Endothelial cell of umbilical vein (primary cell): ENCODE measurements around the gene GNAZ. TPM values are rescaled to one million over a fixed set of nuclear protein-coding genes. Genes with fewer than 3 reads are reported as not detected.

Source experiments
- BruUV-seq: library from RNA; stranded (reverse); fragments of 400-500 nt; replicated peaks from 2 replicates; lab custom pipeline; 2021; lab: Mats Ljungman, UMichigan
- CTCF ChIA-PET: fragments of 300-600, 350-600 bp; sonication (Branson Sonifier 250); formaldehyde crosslinking; loops from one replicate; lab custom pipeline; 2021; ENCODE audit warnings: antibody characterized with exemption, inconsistent platforms; lab: Charles Lee
- POLR2A ChIA-PET: fragments of 300-600, 350-600 bp; sonication (Branson Sonifier 250); formaldehyde crosslinking; loops from one replicate; lab custom pipeline; 2021; ENCODE audit warnings: antibody characterized with exemption, inconsistent platforms; lab: Charles Lee
- DNase-seq: peaks from one replicate; pipeline ENCODE4 v3.0.0-alpha.2; 2011; ENCODE audit warnings: low read depth, low spot score
- FAIRE-seq: peaks from 2 replicates; lab custom pipeline; 2011; peaks lifted over from hg19 to GRCh38; lab: Jason Lieb, UNC
- H2AFZ ChIP-seq: 2 replicates; pipeline ENCODE4 v1.6.0; 2012; ENCODE audit warnings: low read depth, low read length, control low read depth, inconsistent platforms
- H3K27ac ChIP-seq: 2 replicates; pipeline ENCODE4 v1.5.1; 2011; ENCODE audit warnings: low read depth, mild to moderate bottlenecking, control low read depth, low read length, moderate library complexity; ENCODE audit not compliant: insufficient read depth
- H3K27me3 ChIP-seq, 2 experiments: 2 replicates each; pipeline versions ENCODE4 v1.6.0 to v1.6.1; 2011; ENCODE audit warnings: low read length in 2 of 2, mixed read lengths in 1 of 2; ENCODE audit not compliant: control insufficient read depth in 2 of 2, insufficient read depth in 2 of 2
- H3K36me3 ChIP-seq, 2 experiments: 2 replicates in 1 of 2; 3 replicates in 1 of 2; pipeline ENCODE4 v1.5.1; 2011; ENCODE audit warnings: low read length in 2 of 2, mild to moderate bottlenecking in 1 of 2, moderate library complexity in 1 of 2; ENCODE audit not compliant: control insufficient read depth in 2 of 2, insufficient read depth in 2 of 2; ENCODE audit errors: extremely low read depth in 1 of 2
- H3K4me1 ChIP-seq: 3 replicates; pipeline ENCODE4 v1.5.1; 2011; ENCODE audit warnings: mild to moderate bottlenecking, low read length; ENCODE audit not compliant: control insufficient read depth, insufficient read depth; ENCODE audit errors: extremely low read depth
- H3K4me2 ChIP-seq: 2 replicates; pipeline ENCODE4 v1.6.1; 2011; ENCODE audit warnings: low read length, control low read depth, mixed read lengths; ENCODE audit not compliant: insufficient read depth
- H3K4me3 ChIP-seq, 3 experiments: fragments of 200-600 bp in 1 of 3; sonication (generic), shearing (Covaris generic) in 1 of 3; replicated peaks in 1 of 3; 2 replicates each; pipeline ENCODE4 v1.5.1; 2011 to 2016; ENCODE audit warnings: control low read depth in 3 of 3, low read length in 3 of 3, mild to moderate bottlenecking in 2 of 3, inconsistent platforms in 1 of 3, low read depth in 1 of 3, moderate library complexity in 1 of 3; ENCODE audit not compliant: insufficient read depth in 1 of 3
- H3K79me2 ChIP-seq: 2 replicates; pipeline ENCODE4 v1.6.0; 2012; ENCODE audit warnings: low read length, inconsistent platforms; ENCODE audit not compliant: control insufficient read depth, insufficient read depth
- H3K9ac ChIP-seq: replicated peaks from 2 replicates; pipeline ENCODE3; 2011; ENCODE audit warnings: low read length, control low read depth; ENCODE audit not compliant: insufficient read depth; ENCODE audit errors: extremely low read depth
- H3K9me1 ChIP-seq: replicated peaks from 3 replicates; pipeline ENCODE4 v1.6.0; 2011; ENCODE audit warnings: mild to moderate bottlenecking, low read length; ENCODE audit not compliant: control insufficient read depth, insufficient read depth; ENCODE audit errors: extremely low read depth
- H3K9me3 ChIP-seq: replicated peaks from 2 replicates; pipeline ENCODE4 v1.5.1; 2012; ENCODE audit warnings: low read length, inconsistent platforms; ENCODE audit not compliant: control insufficient read depth, insufficient read depth
- H4K20me1 ChIP-seq: replicated peaks from 2 replicates; pipeline ENCODE3; 2011; ENCODE audit warnings: mild to moderate bottlenecking, low read length; ENCODE audit not compliant: control insufficient read depth, insufficient read depth; ENCODE audit errors: extremely low read depth
- EZH2 ChIP-seq: IDR thresholded peaks from 2 replicates; pipeline ENCODE4 v1.6.1; 2012; ENCODE audit warnings: borderline replicate concordance, low read depth, mild to moderate bottlenecking, moderate library complexity, low read length, inconsistent platforms; ENCODE audit not compliant: severe bottlenecking
- FOS ChIP-seq: IDR thresholded peaks from 2 replicates; pipeline ENCODE4 v1.6.1; 2011; ENCODE audit warnings: mild to moderate bottlenecking, low read length, moderate library complexity, borderline replicate concordance; ENCODE audit not compliant: insufficient read depth
- GATA2 ChIP-seq: IDR thresholded peaks from 2 replicates; pipeline ENCODE4 v1.7.0; 2011; ENCODE audit warnings: low read depth, mild to moderate bottlenecking, moderate library complexity, mixed read lengths, low read length; ENCODE audit not compliant: insufficient read length, insufficient read depth
- JUN ChIP-seq: IDR thresholded peaks from 2 replicates; pipeline ENCODE4 v1.6.1; 2011; ENCODE audit warnings: borderline replicate concordance, low read depth; ENCODE audit not compliant: insufficient read length, insufficient read depth
- MYC ChIP-seq: IDR thresholded peaks from one replicate; pipeline ENCODE4 v1.6.1; 2011; ENCODE audit warnings: mild to moderate bottlenecking, low read depth, low read length
- POLR2A ChIP-seq: IDR thresholded peaks from 2 replicates; pipeline ENCODE4 v1.6.1; 2012; ENCODE audit warnings: low read depth, mild to moderate bottlenecking, control low read depth, low read length
- POLR2AphosphoS5 ChIP-seq: IDR thresholded peaks from 2 replicates; pipeline ENCODE4 v1.6.1; 2012; ENCODE audit warnings: low read depth, mild to moderate bottlenecking, control low read depth, low read length, moderate library complexity; ENCODE audit not compliant: insufficient read depth
- dilution Hi-C: fragments of 300-500 bp; cut with MboI; formaldehyde crosslinking; loops from one replicate; pipeline ENCODE4 v1.15.0; 2019; ENCODE audit warnings: low sequenced_read_pairs; ENCODE audit not compliant: extremely low pct_ligation_motif_present
- intact Hi-C: fragments of 100-400 bp; cut with micrococcal nuclease; formaldehyde crosslinking; loops from one replicate; pipeline ENCODE4 v1.10.0; 2022
- polyA plus RNA-seq, 4 experiments: library from polyadenylated mRNA; depleted of rRNA in 3 of 4; stranded (reverse) in 3 of 4; unstranded in 1 of 4; fragments of >200 nt; gene quantifications; 2 replicates each; pipeline versions ENCODE4 v1.2.1 to v1.2.3, GENCODE V29; 2011 to 2012; ENCODE audit warnings: missing spikeins in 1 of 4
- total RNA-seq: library from RNA; stranded (reverse); gene quantifications from 2 replicates; pipeline ENCODE4 v1.2.3, GENCODE V29; 2021
- TF ChIP-seq, protein P1 (sequence below): IDR thresholded peaks from 2 replicates; pipeline ENCODE4 v1.6.1; 2011; ENCODE audit not compliant: insufficient read depth, insufficient read length
- TF ChIP-seq, protein P2 (sequence below), 2 donors: IDR thresholded peaks; 1 replicate in 1 of 2; 2 replicates in 1 of 2; pipeline ENCODE4 v1.5.1; 2011; ENCODE audit warnings: low read length in 2 of 2, mild to moderate bottlenecking in 2 of 2, moderate library complexity in 2 of 2, control low read depth in 1 of 2, inconsistent platforms in 1 of 2, low read depth in 1 of 2; ENCODE audit not compliant: insufficient read depth in 1 of 2; ENCODE audit errors: extremely low read depth in 1 of 2

Gene GNAZ
- total and polyA plus RNA-seq, 2 donors (not counting 3 experiments of a cell fraction or from before 2014, with no cell fraction given) = 0.44 to 0.86 TPM

GRCh38 chr22:23119494-23120414 is 49.4 kb downstream of the GNAZ start:
- H2AFZ ChIP-seq = no peak overlapping the region
- H3K4me1 ChIP-seq = no peaks in the 10 kb centered on the region
- intact Hi-C loops = no loop called here
- H3K4me2 ChIP-seq = no peak overlapping the region
- ChIA-PET CTCF (interaction anchor here (0.6 to 15.6 kb wide), 3 partner anchors 9 to 266 kb away, joined by 3 to 401 read pairs (median 3); no protein-coding TSS in a partner anchor), POLR2A (no interaction called here)
- no peak overlapping the region for H3K9ac ChIP-seq
- peak overlapping the region; percentile 2 for H3K27ac ChIP-seq
- no peaks in the 10 kb centered on the region for H3K9me1 ChIP-seq
- FAIRE-seq (no peak), DNase-seq (peak; percentile 33)
- no peak overlapping the region for H3K4me3 ChIP-seq
- H4K20me1 ChIP-seq = no peaks in the 10 kb centered on the region
- no peaks in the 10 kb centered on the region for H3K36me3 ChIP-seq
- no TSS peak for BruUV-seq
- TF ChIP-seq POLR2AphosphoS5 (no peak), MYC (no peak), EZH2 (no peak), POLR2A (no peak), FOS (no peak), GATA2 (no peak), JUN (no peak)
- TF ChIP-seq, protein P1, sequence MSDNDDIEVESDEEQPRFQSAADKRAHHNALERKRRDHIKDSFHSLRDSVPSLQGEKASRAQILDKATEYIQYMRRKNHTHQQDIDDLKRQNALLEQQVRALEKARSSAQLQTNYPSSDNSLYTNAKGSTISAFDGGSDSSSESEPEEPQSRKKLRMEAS = no peak
- TF ChIP-seq, protein P2, sequence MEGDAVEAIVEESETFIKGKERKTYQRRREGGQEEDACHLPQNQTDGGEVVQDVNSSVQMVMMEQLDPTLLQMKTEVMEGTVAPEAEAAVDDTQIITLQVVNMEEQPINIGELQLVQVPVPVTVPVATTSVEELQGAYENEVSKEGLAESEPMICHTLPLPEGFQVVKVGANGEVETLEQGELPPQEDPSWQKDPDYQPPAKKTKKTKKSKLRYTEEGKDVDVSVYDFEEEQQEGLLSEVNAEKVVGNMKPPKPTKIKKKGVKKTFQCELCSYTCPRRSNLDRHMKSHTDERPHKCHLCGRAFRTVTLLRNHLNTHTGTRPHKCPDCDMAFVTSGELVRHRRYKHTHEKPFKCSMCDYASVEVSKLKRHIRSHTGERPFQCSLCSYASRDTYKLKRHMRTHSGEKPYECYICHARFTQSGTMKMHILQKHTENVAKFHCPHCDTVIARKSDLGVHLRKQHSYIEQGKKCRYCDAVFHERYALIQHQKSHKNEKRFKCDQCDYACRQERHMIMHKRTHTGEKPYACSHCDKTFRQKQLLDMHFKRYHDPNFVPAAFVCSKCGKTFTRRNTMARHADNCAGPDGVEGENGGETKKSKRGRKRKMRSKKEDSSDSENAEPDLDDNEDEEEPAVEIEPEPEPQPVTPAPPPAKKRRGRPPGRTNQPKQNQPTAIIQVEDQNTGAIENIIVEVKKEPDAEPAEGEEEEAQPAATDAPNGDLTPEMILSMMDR (IDR thresholded peaks at IDR 0.05; ENCODE audit: extremely low read depth in 1 of 2, insufficient read depth in 1 of 2, low read depth in 1 of 2, low read length in 2 of 2) = no peak
- H3K27me3 ChIP-seq = no peaks in the 10 kb centered on the region
- dilution Hi-C loops = no loop called here
- H3K9me3 ChIP-seq = no peaks in the 10 kb centered on the region
- H3K79me2 ChIP-seq = no peaks in the 10 kb centered on the region
